ENCODE results near the gene COL16A1.

- TF ChIP-seq, protein P1, sequence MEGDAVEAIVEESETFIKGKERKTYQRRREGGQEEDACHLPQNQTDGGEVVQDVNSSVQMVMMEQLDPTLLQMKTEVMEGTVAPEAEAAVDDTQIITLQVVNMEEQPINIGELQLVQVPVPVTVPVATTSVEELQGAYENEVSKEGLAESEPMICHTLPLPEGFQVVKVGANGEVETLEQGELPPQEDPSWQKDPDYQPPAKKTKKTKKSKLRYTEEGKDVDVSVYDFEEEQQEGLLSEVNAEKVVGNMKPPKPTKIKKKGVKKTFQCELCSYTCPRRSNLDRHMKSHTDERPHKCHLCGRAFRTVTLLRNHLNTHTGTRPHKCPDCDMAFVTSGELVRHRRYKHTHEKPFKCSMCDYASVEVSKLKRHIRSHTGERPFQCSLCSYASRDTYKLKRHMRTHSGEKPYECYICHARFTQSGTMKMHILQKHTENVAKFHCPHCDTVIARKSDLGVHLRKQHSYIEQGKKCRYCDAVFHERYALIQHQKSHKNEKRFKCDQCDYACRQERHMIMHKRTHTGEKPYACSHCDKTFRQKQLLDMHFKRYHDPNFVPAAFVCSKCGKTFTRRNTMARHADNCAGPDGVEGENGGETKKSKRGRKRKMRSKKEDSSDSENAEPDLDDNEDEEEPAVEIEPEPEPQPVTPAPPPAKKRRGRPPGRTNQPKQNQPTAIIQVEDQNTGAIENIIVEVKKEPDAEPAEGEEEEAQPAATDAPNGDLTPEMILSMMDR (IDR thresholded peaks at IDR 0.05), result no peak
- no peak for TF ChIP-seq POLR2A (IDR thresholded peaks at IDR 0.05)
These were observed 30.8 kb upstream of the COL16A1 start for GRCh38 chr1:31734582-31735107.

Data from transverse colon (tissue), 3 donors.